ENCODE results near the gene GPR68. TPM values are rescaled to one million over a fixed set of nuclear protein-coding genes. Genes with fewer than 3 reads are reported as not detected.

GPR68 gene
- polyA plus RNA-seq, 1 donor (not counting 4 experiments of a cell fraction or from before 2014, with no cell fraction given) = 1.2 TPM

DNA sequence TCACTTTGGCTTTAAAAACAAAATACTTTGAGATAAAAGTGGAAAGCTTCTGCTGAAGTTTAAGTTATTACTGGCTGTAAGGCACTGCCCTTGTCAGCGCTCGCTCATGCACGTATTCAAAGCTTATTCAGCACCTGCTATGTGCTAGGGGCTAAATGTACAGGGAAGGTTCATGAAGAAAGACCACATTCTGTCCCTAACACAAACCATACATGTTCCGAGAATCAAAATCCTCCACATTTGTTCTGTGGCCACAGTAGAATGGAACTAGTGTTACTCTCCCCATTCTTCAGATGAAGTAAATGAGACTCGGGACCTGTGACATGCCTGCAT is 33.8 kb upstream of the GPR68 start:
- Histone ChIP-seq H3K4me1 (ENCODE audit: control insufficient read depth, extremely low read depth, insufficient read depth, low read length) (peaks cover 27% of the 10 kb centered on the region), H3K9me3 (ENCODE audit: control insufficient read depth, low read depth, low read length) (no peaks in the 10 kb centered on the region), H3K36me3 (ENCODE audit: control insufficient read depth in 2 of 2, extremely low read depth in 1 of 2, insufficient read depth in 2 of 2, low read length in 2 of 2) (no peaks in the 10 kb centered on the region), H4K20me1 (ENCODE audit: control insufficient read depth, extremely low read depth, insufficient read depth, low read length) (no peaks in the 10 kb centered on the region), H3K9ac (ENCODE audit: control insufficient read depth, extremely low read depth, insufficient read depth, low read length) (no peak overlapping the region), H3K4me2 (ENCODE audit: control insufficient read depth, extremely low read depth, insufficient read depth, low read depth, low read length) (no peak overlapping the region), H3K9me1 (ENCODE audit: control insufficient read depth, extremely low read depth, insufficient read depth, low read length) (no peaks in the 10 kb centered on the region), H3K27ac (ENCODE audit: control insufficient read depth, insufficient read depth, low read length) (no peak overlapping the region), H3K4me3 (ENCODE audit: control insufficient read depth in 2 of 3, extremely low read depth in 1 of 3, insufficient read depth in 2 of 3, low read depth in 1 of 3, low read length in 3 of 3) (no peak overlapping the region), H3K79me2 (ENCODE audit: control insufficient read depth, insufficient read depth, low read length) (no peaks in the 10 kb centered on the region), H2AFZ (ENCODE audit: control insufficient read depth, low read length) (no peak overlapping the region), H3K27me3 (ENCODE audit: control insufficient read depth, extremely low read depth, insufficient read depth, low read length) (no peaks in the 10 kb centered on the region)
- dilution Hi-C loops (cut with MboI; ENCODE audit: extremely low pct_ligation_motif_present, low sequenced_read_pairs) = loop anchor here (25.0 kb wide), 2 partner anchors 116 to 366 kb away; no protein-coding TSS in a partner anchor
- FAIRE-seq = no peak
- no peak for DNase-seq (ENCODE audit: low read depth, low spot score)
- TF ChIP-seq CTCF (optimal IDR thresholded peaks at IDR 0.05 in 1 of 3, IDR thresholded peaks at IDR 0.05 in 1 of 3, conservative IDR thresholded peaks at IDR 0.05 in 1 of 3; ENCODE audit: extremely low read depth in 1 of 3, insufficient read depth in 2 of 3, low read length in 3 of 3) (no peak), EZH2 (IDR thresholded peaks at IDR 0.05; ENCODE audit: low read length) (no peak)

DNA sequence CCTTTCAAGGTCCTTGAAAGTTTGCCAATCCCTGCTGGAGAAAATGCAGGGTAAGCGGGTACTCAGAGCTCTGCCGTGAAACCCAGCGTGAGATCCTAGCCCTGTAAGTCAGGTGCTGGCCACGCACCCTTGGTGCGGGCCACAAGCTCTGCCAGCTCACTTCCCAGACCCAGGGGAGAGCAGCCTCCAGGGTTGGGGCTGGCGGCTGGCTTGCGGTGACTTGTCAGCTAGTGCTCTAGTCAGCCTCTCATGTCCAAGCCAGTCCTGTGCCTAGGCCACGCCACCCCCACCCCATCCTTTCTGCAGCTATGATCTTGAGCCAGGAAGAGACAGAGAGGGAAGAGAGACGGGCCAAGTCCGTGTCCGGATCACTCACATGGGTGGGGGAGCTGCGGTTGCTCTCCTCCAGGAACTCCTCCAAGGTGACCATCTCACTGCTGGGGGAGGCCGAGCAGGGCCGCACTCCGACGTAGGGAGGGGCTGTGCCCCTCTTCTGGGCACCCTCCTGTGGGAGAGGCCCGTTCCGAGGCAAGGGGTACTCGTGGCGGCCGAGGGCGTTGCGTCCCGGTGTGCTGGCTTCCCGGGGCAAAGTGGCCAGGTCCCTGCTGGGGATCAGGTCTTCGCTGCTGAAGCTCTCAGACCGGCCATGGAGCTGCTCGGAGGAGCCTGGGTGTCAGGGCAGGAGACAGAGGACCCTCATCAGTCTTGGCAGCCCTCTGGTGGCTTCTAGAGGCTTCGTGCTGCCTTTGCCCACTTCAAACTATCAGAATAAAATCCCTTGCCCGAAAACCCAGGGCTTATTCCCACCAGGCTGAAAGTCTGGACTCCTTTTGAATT is 33.3 kb upstream of the GPR68 start:
- Histone ChIP-seq H3K4me3 (ENCODE audit: control insufficient read depth in 2 of 3, extremely low read depth in 1 of 3, insufficient read depth in 2 of 3, low read depth in 1 of 3, low read length in 3 of 3) (peak overlapping the region in 1 of 3 experiments; percentile 20), H3K79me2 (ENCODE audit: control insufficient read depth, insufficient read depth, low read length) (no peaks in the 10 kb centered on the region), H3K4me2 (ENCODE audit: control insufficient read depth, extremely low read depth, insufficient read depth, low read depth, low read length) (peak overlapping the region; percentile 48), H3K9ac (ENCODE audit: control insufficient read depth, extremely low read depth, insufficient read depth, low read length) (no peak overlapping the region), H3K4me1 (ENCODE audit: control insufficient read depth, extremely low read depth, insufficient read depth, low read length) (peaks cover 27% of the 10 kb centered on the region), H3K36me3 (ENCODE audit: control insufficient read depth in 2 of 2, extremely low read depth in 1 of 2, insufficient read depth in 2 of 2, low read length in 2 of 2) (no peaks in the 10 kb centered on the region), H2AFZ (ENCODE audit: control insufficient read depth, low read length) (peak overlapping the region; percentile 43), H3K9me1 (ENCODE audit: control insufficient read depth, extremely low read depth, insufficient read depth, low read length) (no peaks in the 10 kb centered on the region), H3K27ac (ENCODE audit: control insufficient read depth, insufficient read depth, low read length) (no peak overlapping the region), H4K20me1 (ENCODE audit: control insufficient read depth, extremely low read depth, insufficient read depth, low read length) (no peaks in the 10 kb centered on the region), H3K9me3 (ENCODE audit: control insufficient read depth, low read depth, low read length) (no peaks in the 10 kb centered on the region), H3K27me3 (ENCODE audit: control insufficient read depth, extremely low read depth, insufficient read depth, low read length) (no peaks in the 10 kb centered on the region)
- TF ChIP-seq CTCF (optimal IDR thresholded peaks at IDR 0.05 in 1 of 3, IDR thresholded peaks at IDR 0.05 in 1 of 3, conservative IDR thresholded peaks at IDR 0.05 in 1 of 3; ENCODE audit: extremely low read depth in 1 of 3, insufficient read depth in 2 of 3, low read length in 3 of 3) (no peak), EZH2 (IDR thresholded peaks at IDR 0.05; ENCODE audit: low read length) (no peak)
- DNase-seq (ENCODE audit: low read depth, low spot score) = no peak
- FAIRE-seq = peak; percentile 58
- dilution Hi-C loops (cut with MboI; ENCODE audit: extremely low pct_ligation_motif_present, low sequenced_read_pairs) = loop anchor here (25.0 kb wide), 2 partner anchors 115 to 365 kb away; no protein-coding TSS in a partner anchor

Data from keratinocyte (primary cell).